Right lobe of liver (tissue), 6 donors: ENCODE results near the gene NR5A1. TPM values are rescaled to one million over a fixed set of nuclear protein-coding genes. Genes with fewer than 3 reads are reported as not detected.

Experiments
- ATAC-seq, 4 donors: fragments of 200-7000 bp; cut with Tn5 transposase; one replicate each; pipeline ENCODE4 v1.9.1; 2020; ENCODE audit warnings: mild to moderate bottlenecking in 4 of 4, moderate library complexity in 4 of 4
- DNase-seq, 3 donors: peaks; one replicate each; pipeline ENCODE4 v3.0.0-alpha.2; 2020
- H3K27ac ChIP-seq, 3 donors: fragments of 200-600 bp; one replicate each; pipeline ENCODE4 v1.8.0; 2022
- H3K27me3 ChIP-seq, 2 donors: fragments of 200-600 bp; one replicate each; pipeline ENCODE4 v1.8.0; 2022
- H3K36me3 ChIP-seq, 4 donors: fragments of 200-600 bp; sonication (generic) in 1 of 4; one replicate each; pipeline versions ENCODE4 v1.5.1 to v1.8.0; 2017 to 2022; ENCODE audit warnings: control low read depth in 1 of 4
- H3K4me1 ChIP-seq, 4 donors: fragments of 200-600 bp; sonication (generic) in 1 of 4; one replicate each; pipeline versions ENCODE4 v1.5.1 to v1.8.0; 2017 to 2022; ENCODE audit warnings: control low read depth in 1 of 4
- H3K4me3 ChIP-seq, 3 donors: fragments of 200-600 bp; one replicate each; pipeline ENCODE4 v1.8.0; 2022
- H3K9me3 ChIP-seq, 4 donors: fragments of 200-600 bp; sonication (generic) in 1 of 4; one replicate each; pipeline versions ENCODE4 v1.5.1 to v1.8.0; 2017 to 2022; ENCODE audit warnings: control low read depth in 1 of 4
- CTCF ChIP-seq, 4 donors: fragments of 200-600 bp in 3 of 4; fragments of 450-650 bp in 1 of 4; IDR thresholded peaks; one replicate each; pipeline versions ENCODE4 v1.5.1 to v1.8.0; 2016 to 2022; ENCODE audit warnings: antibody characterized with exemption in 4 of 4, mild to moderate bottlenecking in 2 of 4
- POLR2A ChIP-seq: fragments of 450-650 bp; IDR thresholded peaks from one replicate; pipeline ENCODE4 v1.6.1; 2017; ENCODE audit warnings: antibody characterized with exemption, mild to moderate bottlenecking
- whole genome bisulfite sequencing: methylation state at CpG from one replicate; pipeline ENCODE4 v1.1.6; 2018; ENCODE audit warnings: low coverage, low lambda C conversion rate; ENCODE audit not compliant: insufficient coverage; ENCODE audit errors: missing lambda C conversion rate; 5-methylcytosine and 5-hydroxymethylcytosine counted together
- intact Hi-C, 2 donors: fragments of 100-400 bp; cut with DNase I; formaldehyde crosslinking; loops; one replicate each; pipeline versions ENCODE4 v1.11.2 to v1.14.1; 2022
- total RNA-seq, 6 experiments: library from RNA; depleted of rRNA in 2 of 6; stranded (reverse); fragments of >200 nt in 2 of 6; fragmentation: NEBNext Ultra II Directional in 3 of 6; extraction: Animal tissue kit (Norgen Biotek cat#: 25700) in 3 of 6; gene quantifications; one replicate each; pipeline versions ENCODE4 v1.1.0 to v1.2.4, GENCODE V29; 2016 to 2023
- donor health status: DM: no; HTN: yes; CAD: no.
- donor health status: DM: no; HTN: no; CAD: no.
- donor health status: DM: no; HTN: no; CAD: no.
- donor health status: DM: no; HTN: yes; CAD: no.
- donor health status: DM: no; HTN: yes; CAD: no.

The NR5A1 gene
- total RNA-seq, 6 experiments from 2014 or later, result 0.26 TPM; not detected in 5

DNA sequence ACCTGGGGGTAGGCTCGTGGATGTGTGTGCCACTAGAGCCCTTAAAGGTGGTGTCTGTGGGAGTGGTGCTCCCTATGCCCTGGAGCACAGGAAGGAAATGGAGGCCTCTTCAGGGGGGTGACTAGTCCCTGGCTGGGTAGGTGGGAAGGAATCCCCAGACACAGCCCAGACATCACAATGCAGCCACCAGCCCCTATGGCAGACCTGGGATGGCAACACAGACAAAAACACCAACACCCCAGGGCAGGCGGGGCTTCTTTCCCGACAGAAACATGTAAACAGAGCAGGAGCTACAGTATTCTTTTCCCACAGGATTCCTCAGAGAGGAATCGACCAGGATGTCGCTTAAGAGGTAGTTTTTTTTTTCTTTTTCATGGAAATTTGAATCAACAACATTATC, 10.4 kb upstream of the NR5A1 start:
- WGBS, result 87% methylated on average over 5 of the region's 5 CpGs
- TF ChIP-seq POLR2A (no peak), CTCF (IDR thresholded peaks at IDR 0.05) (no peak)
- intact Hi-C loops, result no loop called here
- no peaks in the 10 kb centered on the region for H3K36me3 ChIP-seq
- H3K27me3 ChIP-seq, result no peaks in the 10 kb centered on the region
- no peak overlapping the region for H3K27ac ChIP-seq
- DNase-seq, result no peak
- H3K4me1 ChIP-seq, result no peaks in the 10 kb centered on the region
- no peak overlapping the region for H3K4me3 ChIP-seq
- no peak for ATAC-seq
- H3K9me3 ChIP-seq, result no peaks in the 10 kb centered on the region

DNA sequence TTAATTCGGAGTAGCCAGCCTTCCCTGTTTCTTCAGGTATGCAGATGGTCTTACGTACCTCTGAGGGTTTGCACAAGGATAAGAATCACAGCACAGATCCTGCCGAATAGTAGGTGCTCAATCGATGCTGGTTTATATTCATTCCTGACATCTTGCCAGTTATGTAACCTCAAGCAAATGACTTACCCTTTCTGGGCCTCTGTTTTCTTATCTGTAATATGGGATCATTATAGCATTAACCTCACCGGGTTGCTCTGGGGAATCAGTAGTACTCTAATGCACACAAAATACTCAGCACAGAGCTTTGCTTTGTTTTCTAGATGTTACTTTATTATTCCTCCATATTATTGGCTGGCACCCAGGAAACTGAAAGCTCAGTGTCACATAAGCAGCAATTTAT, 7.7 kb upstream of the NR5A1 start:
- Histone ChIP-seq H3K9me3 (no peaks in the 10 kb centered on the region), H3K36me3 (no peaks in the 10 kb centered on the region), H3K27ac (no peak overlapping the region), H3K4me3 (no peak overlapping the region), H3K27me3 (no peaks in the 10 kb centered on the region), H3K4me1 (peaks cover 0 to 19% (median 9%) of the 10 kb centered on the region in 4 donors)
- DNase-seq, result no peak
- WGBS, result 74% methylated on average over 5 of the region's 5 CpGs
- no peak for ATAC-seq
- intact Hi-C loops, result no loop called here
- TF ChIP-seq CTCF (IDR thresholded peaks at IDR 0.05), result no peak
- TF ChIP-seq POLR2A, result no peak

DNA sequence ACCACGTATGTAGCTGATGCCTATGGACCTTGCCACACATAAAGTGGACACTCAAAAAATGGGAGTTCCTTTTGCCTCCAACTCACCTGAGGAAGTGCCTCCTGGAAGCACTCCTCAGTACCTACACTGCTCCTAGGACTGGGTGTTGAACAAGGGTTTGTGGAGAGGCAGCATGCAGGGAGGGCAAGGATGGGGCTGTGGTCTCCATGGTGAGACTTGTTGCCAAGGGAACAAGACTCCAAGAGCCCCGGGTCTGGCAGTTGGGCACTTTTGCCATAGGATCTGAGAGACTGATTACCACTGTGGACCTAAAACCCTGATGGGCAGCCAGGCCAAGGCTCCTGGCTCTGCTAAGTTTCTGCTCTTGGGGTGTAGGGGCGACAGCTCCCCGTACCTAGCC, 6.9 kb upstream of the NR5A1 start:
- intact Hi-C loops, result no loop called here
- H3K27ac ChIP-seq, result no peak overlapping the region
- no peaks in the 10 kb centered on the region for H3K27me3 ChIP-seq
- H3K9me3 ChIP-seq, result no peaks in the 10 kb centered on the region
- TF ChIP-seq POLR2A, result no peak
- no peak for TF ChIP-seq CTCF (IDR thresholded peaks at IDR 0.05)
- no peak for DNase-seq
- WGBS, result 50% methylated on average over 1 of the region's 4 CpGs
- no peak for ATAC-seq
- no peaks in the 10 kb centered on the region for H3K36me3 ChIP-seq
- H3K4me3 ChIP-seq, result no peak overlapping the region
- H3K4me1 ChIP-seq, result peaks cover 0 to 19% (median 9%) of the 10 kb centered on the region in 4 donors

GRCh38 chr9:124513376-124513994, 6.3 kb upstream of the NR5A1 start:
- H3K27ac ChIP-seq, result no peak overlapping the region
- no peaks in the 10 kb centered on the region for H3K36me3 ChIP-seq
- no peak overlapping the region for H3K4me3 ChIP-seq
- no peak for ATAC-seq
- WGBS, result 57% methylated on average over 1 of the region's 5 CpGs
- no peaks in the 10 kb centered on the region for H3K9me3 ChIP-seq
- no peak for DNase-seq
- H3K4me1 ChIP-seq, result peaks cover 0 to 19% (median 9%) of the 10 kb centered on the region in 4 donors
- intact Hi-C loops, result no loop called here
- H3K27me3 ChIP-seq, result no peaks in the 10 kb centered on the region
- no peak for TF ChIP-seq POLR2A
- TF ChIP-seq CTCF (IDR thresholded peaks at IDR 0.05), result no peak
